Endothelial cell of hepatic sinusoid (primary cell): Measurements from ENCODE around the gene TMEM247.

Experiments used
- in situ Hi-C: cut with HindIII; loops from 2 replicates; pipeline ENCODE4 v1.10.0; 2017; ENCODE audit warnings: low sequenced_read_pairs

TMEM247 gene

GRCh38 chr2:46479265-46479664 lies at the start of gene TMEM247:
TMEM247 (plus strand) TSS chr2:46479565.
- in situ Hi-C loops = no loop called here

DNA sequence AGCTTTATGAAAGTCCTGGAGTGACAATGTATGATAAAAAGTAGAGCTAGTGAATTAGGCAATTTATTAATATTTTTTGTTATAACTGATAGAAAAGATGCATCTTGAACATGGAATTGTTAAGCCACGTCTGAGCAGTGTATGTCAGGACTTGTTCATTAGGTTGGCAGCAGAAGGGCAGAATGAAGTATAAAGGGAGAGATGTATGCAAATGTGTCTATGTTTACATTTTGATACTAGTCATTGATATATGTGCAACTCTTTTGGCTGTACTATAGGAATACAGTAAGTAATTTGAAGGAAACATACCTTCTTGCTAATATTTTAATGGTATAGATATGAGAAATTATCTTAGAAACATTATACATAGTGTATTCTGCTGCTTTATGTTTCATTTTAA lies 49.0 kb upstream of the TMEM247 start:
- in situ Hi-C loops = no loop called here

- in situ Hi-C loops = no loop called here
Observed at GRCh38 chr2:46430992-46431391, 48.4 kb upstream of the TMEM247 start.

GRCh38 chr2:46431481-46432235 lies 47.7 kb upstream of the TMEM247 start:
- in situ Hi-C loops = no loop called here

GRCh38 chr2:46434851-46435273 lies 44.5 kb upstream of the TMEM247 start:
- in situ Hi-C loops = no loop called here

GRCh38 chr2:46435353-46435752 lies 44.0 kb upstream of the TMEM247 start:
- in situ Hi-C loops = no loop called here

- in situ Hi-C loops = no loop called here
Observed at GRCh38 chr2:46435796-46436360, 43.5 kb upstream of the TMEM247 start.

DNA sequence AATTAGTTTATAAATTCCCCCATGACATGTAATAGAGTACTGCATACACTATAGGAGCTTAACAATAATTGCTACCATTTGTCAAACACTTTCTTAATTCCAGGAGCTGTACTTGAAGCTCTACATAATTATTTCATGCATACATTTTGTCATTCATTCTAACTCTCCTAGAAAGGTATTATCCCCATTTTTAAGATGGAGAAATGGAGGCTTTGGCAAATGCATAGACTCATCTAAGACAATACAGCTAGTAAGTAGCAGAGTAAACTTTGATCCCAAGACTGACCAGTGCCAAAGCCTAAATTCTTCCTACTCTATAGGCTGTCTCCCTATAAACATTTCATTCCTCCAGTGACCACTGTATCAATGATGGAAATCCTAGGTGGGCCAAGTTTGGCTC lies 42.6 kb upstream of the TMEM247 start:
- in situ Hi-C loops = no loop called here

- in situ Hi-C loops = no loop called here
Observed at GRCh38 chr2:46438102-46438501, 41.3 kb upstream of the TMEM247 start.

- in situ Hi-C loops = no loop called here
Observed at GRCh38 chr2:46438794-46439193, 40.6 kb upstream of the TMEM247 start.

DNA sequence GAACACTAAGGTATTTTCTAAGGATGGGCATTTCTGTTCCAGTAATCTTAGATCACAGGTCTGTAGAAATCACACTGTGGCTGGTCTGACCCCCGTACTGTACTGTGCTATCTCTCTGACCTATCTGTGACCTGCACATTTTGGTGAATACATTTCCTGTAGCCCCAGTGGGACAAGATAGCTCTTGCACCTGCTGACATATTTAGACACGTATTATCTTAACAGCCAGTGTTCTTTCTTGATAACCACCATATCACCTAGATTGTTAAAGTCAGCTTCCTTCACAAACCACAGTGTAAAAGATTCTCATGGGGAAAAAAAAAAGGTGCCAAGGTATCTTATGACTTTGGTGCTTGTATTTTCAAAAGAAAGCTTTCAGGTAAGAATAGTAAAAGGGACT lies 39.8 kb upstream of the TMEM247 start:
- in situ Hi-C loops = no loop called here

GRCh38 chr2:46441838-46442712 lies 37.3 kb upstream of the TMEM247 start:
- in situ Hi-C loops = loop anchor here (10.0 kb wide), 1 partner anchor 437 kb away; no protein-coding TSS in a partner anchor

DNA sequence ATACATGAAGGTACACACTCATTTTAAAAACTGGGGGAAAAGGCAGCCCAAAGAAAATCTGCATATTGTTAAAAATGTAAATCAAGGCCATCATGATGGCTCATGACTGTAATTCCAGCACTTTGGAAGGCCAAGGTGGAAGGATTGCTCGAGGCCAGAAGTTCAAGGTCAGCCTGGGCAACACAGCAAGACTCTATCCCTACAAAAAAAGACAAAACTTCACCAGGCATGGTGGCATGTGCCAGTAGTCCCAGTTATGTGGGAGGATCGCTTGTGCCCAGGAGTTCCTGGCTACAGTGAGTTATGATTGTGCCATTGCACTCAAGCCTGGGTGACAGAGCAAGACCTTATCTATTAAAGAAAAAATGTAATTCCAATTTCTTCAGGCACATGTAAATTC lies 34.6 kb upstream of the TMEM247 start:
- in situ Hi-C loops = loop anchor here (10.0 kb wide), 1 partner anchor 440 kb away; no protein-coding TSS in a partner anchor

DNA sequence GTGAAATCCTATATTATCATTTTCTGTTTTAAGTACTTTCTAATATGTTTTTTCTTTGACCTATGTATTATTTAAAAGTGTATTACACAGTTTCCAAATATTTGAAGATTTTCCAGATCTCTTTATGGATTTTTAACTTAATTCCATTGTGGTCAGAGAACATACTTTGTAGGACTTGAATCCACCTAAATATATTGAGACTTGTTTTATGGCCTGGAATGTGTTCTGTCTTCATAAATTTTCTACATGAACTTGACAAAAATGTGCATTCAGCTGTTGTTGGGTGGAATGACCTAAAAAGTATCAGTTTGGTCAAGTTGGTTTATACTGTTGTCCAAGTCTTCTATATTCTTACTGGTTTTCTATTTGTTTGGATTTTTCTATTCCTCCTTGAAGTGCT lies 33.8 kb upstream of the TMEM247 start:
- in situ Hi-C loops = loop anchor here (10.0 kb wide), 1 partner anchor 441 kb away; no protein-coding TSS in a partner anchor

GRCh38 chr2:46446871-46447568 lies 32.3 kb upstream of the TMEM247 start:
- in situ Hi-C loops = loop anchor here (10.0 kb wide), 1 partner anchor 442 kb away; no protein-coding TSS in a partner anchor

DNA sequence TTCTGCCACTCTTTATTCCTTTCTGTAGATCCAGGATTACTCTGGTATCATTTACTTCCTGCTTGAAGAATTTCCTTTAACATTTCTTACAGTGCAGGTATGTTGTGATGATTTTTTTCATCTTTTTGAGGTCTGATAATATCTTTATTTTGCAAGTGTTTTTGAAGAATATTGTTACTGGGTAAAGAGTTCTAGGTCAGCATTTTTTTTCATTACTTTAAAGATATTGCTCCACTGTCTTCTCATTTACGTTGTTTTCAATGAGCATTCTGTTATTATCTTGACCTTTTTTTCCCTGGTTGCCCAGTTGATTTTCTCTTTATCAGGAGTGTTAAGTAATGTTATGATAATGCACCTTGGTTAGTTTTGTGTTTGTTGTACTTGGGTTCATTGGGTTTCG lies 31.7 kb upstream of the TMEM247 start:
- in situ Hi-C loops = loop anchor here (10.0 kb wide), 1 partner anchor 443 kb away; no protein-coding TSS in a partner anchor

- in situ Hi-C loops = loop anchor here (10.0 kb wide), 1 partner anchor 443 kb away; no protein-coding TSS in a partner anchor
Observed at GRCh38 chr2:46448111-46448510, 31.3 kb upstream of the TMEM247 start.

DNA sequence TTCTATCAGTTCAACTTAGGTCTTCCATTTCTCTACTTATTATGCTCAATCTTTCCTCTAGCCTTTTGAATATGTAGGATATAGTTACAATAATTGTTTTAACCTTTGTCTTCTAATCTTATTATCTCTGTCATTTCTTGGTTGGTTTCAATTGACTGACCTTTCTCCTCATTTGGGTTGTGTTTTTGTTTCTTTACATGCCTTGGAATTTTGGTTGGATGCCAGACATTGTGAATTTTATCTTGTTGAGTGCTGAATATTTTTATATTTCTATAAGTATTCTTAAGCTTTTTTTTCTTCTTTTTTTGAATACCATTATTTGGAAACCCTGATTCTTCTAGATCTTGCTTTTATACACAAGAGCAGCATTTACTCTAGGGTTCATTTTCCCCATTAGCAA lies 30.7 kb upstream of the TMEM247 start:
- in situ Hi-C loops = loop anchor here (10.0 kb wide), 1 partner anchor 444 kb away; no protein-coding TSS in a partner anchor

DNA sequence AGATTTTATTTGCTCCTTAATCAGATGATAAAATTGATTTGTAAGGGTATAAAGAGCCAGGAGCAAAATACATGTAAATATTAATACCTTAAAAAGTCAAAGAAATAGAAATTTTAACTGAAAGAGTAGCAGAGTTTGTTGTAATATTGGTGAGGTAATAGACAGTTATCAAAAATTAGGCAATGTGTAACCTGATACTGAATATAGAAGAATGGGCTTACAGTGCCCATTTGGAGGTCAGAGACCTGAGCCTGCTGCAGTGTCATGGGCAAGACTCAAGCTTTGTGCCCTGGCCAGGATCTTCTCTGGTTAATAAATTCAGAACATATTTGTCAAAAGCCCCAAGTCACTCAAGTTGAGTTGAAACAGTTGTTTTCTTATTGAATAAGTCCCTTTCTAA lies 29.7 kb upstream of the TMEM247 start:
- in situ Hi-C loops = loop anchor here (10.0 kb wide), 1 partner anchor 445 kb away; no protein-coding TSS in a partner anchor

GRCh38 chr2:46451131-46451711 lies 28.1 kb upstream of the TMEM247 start:
- in situ Hi-C loops = no loop called here
